ENCODE measurements around the gene TUBGCP3. TPM values are rescaled to one million over a fixed set of nuclear protein-coding genes. Genes with fewer than 3 reads are reported as not detected.
"Not testable (repeated sequence)": the region's sequence is repeated elsewhere in the genome, so short reads cannot be mapped to it uniquely, and the experiment has no call there.

The TUBGCP3 gene
- total and polyA plus RNA-seq, 12 donors, result 12.2 to 34.0 (median 21.5) TPM

GRCh38 chr13:112556600-112556999, 31.4 kb downstream of the TUBGCP3 start:
- Histone ChIP-seq H3K4me3 (no peak overlapping the region), H3K27me3 (no peaks in the 10 kb centered on the region), H3K9me3 (replicated peaks in 1 of 3) (no peaks in the 10 kb centered on the region), H3K4me1 (replicated peaks in 1 of 2) (no peaks in the 10 kb centered on the region), H3K36me3 (replicated peaks in 1 of 2) (peaks cover 0 to 53% of the 10 kb centered on the region in 2 donors), H3K27ac (no peak overlapping the region)
- WGBS, 4 donors, result 92 to 95% (median 92%) methylated on average over 5 of the region's 5 CpGs
- TF ChIP-seq CTCF (IDR thresholded peaks at IDR 0.05) (no peak), POLR2A (IDR thresholded peaks at IDR 0.05) (no peak)
- intact Hi-C loops (cut with DNase I), result no loop called here
- DNase-seq, result no peak

DNA sequence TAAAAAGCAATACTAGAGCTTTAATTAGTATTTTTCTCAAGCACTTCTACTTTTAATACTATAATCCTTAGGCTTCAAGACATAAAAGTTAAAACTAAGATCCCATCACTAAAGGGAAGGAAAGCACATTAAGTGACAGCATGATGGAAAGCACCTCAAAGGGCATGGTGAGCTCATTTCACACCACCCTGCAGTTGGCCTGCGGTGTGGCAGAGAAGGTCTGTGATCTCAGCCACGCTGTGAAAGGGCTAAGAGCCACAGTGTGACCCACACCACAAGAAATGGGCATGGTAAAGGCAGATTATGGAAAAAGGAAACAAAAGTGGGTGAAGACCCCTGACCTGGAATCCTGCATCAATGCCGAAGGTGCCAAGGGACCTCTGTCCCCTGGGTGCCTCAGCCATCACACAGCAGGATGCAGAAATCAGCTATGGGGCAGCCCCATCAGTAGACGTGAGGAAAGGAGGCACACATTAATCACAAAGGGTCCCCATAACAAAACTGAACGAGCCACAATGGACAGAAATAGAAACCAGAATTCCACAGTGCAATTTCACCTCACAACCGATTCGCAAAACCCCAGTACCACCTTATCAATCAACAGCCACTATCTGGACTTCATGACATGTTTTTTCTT, 33.6 kb downstream of the TUBGCP3 start:
- 86 to 94% (median 91%) methylated on average over 7 of the region's 7 CpGs for WGBS, 4 donors
- intact Hi-C loops (cut with DNase I), result no loop called here
- Histone ChIP-seq H3K9me3 (replicated peaks in 1 of 3) (no peaks in the 10 kb centered on the region), H3K27me3 (no peaks in the 10 kb centered on the region), H3K27ac (no peak overlapping the region), H3K4me3 (no peak overlapping the region), H3K36me3 (replicated peaks in 1 of 2) (peaks cover 0 to 56% of the 10 kb centered on the region in 2 donors), H3K4me1 (replicated peaks in 1 of 2) (no peaks in the 10 kb centered on the region)
- DNase-seq, result no peak
- TF ChIP-seq POLR2A (IDR thresholded peaks at IDR 0.05), result no peak
- no peak for TF ChIP-seq CTCF (IDR thresholded peaks at IDR 0.05)

GRCh38 chr13:112548975-112549374, 39.0 kb downstream of the TUBGCP3 start:
- intact Hi-C loops (cut with DNase I); H3K9me3 ChIP-seq (replicated peaks in 1 of 3); DNase-seq; H3K27me3 ChIP-seq; H3K27ac ChIP-seq; H3K4me1 ChIP-seq (replicated peaks in 1 of 2); H3K4me3 ChIP-seq: not testable (repeated sequence)
- peaks cover 0 to 48% of the 10 kb centered on the region in 2 donors for H3K36me3 ChIP-seq (replicated peaks in 1 of 2)
- WGBS, 4 donors, result 96 to 100% (median 99%) methylated on average over 4 to 5 of the region's 5 CpGs

DNA sequence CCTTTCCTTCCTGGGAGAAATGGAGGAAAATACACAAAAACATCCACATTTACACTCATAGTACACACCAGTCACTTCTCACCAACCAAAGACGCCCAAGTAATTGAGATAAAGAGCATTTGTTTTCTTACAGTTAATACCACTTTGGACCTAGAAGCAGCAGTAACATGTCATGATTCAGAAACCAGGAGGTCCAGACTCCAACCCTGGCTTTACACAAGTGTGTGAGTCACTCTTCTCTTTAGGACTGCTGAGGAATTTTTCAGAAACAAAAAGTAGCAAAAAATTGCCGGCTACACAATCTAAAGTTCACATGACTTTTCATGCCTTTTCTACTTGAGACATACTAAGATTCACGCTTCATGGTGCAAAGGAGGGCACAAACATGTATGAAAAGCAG, 42.1 kb downstream of the TUBGCP3 start:
- H3K9me3 ChIP-seq (replicated peaks in 1 of 3), result no peaks in the 10 kb centered on the region
- 62 to 85% (median 80%) methylated on average over 3 of the region's 3 CpGs for WGBS, 4 donors
- intact Hi-C loops (cut with DNase I), result no loop called here
- H3K4me1 ChIP-seq (replicated peaks in 1 of 2), result no peaks in the 10 kb centered on the region
- H3K36me3 ChIP-seq (replicated peaks in 1 of 2), result peaks cover 0 to 32% of the 10 kb centered on the region in 2 donors
- no peak for TF ChIP-seq POLR2A (IDR thresholded peaks at IDR 0.05)
- no peak for TF ChIP-seq CTCF (IDR thresholded peaks at IDR 0.05)
- peak overlapping the region in 1 of 5 donors; percentile 49 for H3K27ac ChIP-seq
- DNase-seq, result peak in 2 of 7 donors; percentile 16 to 24
- no peaks in the 10 kb centered on the region for H3K27me3 ChIP-seq
- no peak overlapping the region for H3K4me3 ChIP-seq
